HepG2 (cell line): ENCODE measurements around the gene PRKAR1B. TPM values are rescaled to one million over a fixed set of nuclear protein-coding genes. Genes with fewer than 3 reads are reported as not detected.

Experiments used
- CHD4 ChIP-seq: fragments of 200-600 bp; sonication (generic); IDR thresholded peaks from 2 replicates; pipeline ENCODE4 v1.7.0; 2017; ENCODE audit warnings: mild to moderate bottlenecking, low read length, borderline replicate concordance
- FOSL2 ChIP-seq: sonication (generic); formaldehyde crosslinking; IDR thresholded peaks from 2 replicates; pipeline ENCODE4 v1.4.0; 2020; ENCODE audit warnings: missing genetic modification reagents
- KLF12 ChIP-seq: sonication (generic); formaldehyde crosslinking; IDR thresholded peaks from 2 replicates; pipeline ENCODE4 v1.4.0; 2020; ENCODE audit warnings: missing genetic modification reagents, borderline replicate concordance
- ZBTB26 ChIP-seq: IDR thresholded peaks from 2 replicates; pipeline ENCODE4 v1.6.1; 2016; ENCODE audit warnings: missing compliant biosample characterization, missing genetic modification reagents, borderline replicate concordance
- ZFP37 ChIP-seq: sonication (generic); formaldehyde crosslinking; IDR thresholded peaks from 2 replicates; pipeline ENCODE4 v1.4.0; 2020; ENCODE audit warnings: missing genetic modification reagents, borderline replicate concordance
- ZNF263 ChIP-seq: sonication (generic); formaldehyde crosslinking; IDR thresholded peaks from 2 replicates; pipeline ENCODE4 v1.4.0; 2020; ENCODE audit warnings: missing genetic modification reagents
- ZNF3 ChIP-seq: IDR thresholded peaks from 2 replicates; pipeline ENCODE4 v1.7.0; 2017; ENCODE audit warnings: inconsistent platforms
- ZNF383 ChIP-seq: sonication (generic); formaldehyde crosslinking; IDR thresholded peaks from 2 replicates; pipeline ENCODE4 v1.4.0; 2020; ENCODE audit warnings: missing genetic modification reagents, mild to moderate bottlenecking, borderline replicate concordance
- ZNF598 ChIP-seq: sonication (generic); formaldehyde crosslinking; IDR thresholded peaks from 2 replicates; pipeline ENCODE4 v1.5.1; 2020; ENCODE audit warnings: mild to moderate bottlenecking, missing genetic modification reagents, borderline replicate concordance
- polyA plus RNA-seq, 8 experiments: library from polyadenylated mRNA; depleted of rRNA in 3 of 8; stranded (reverse) in 7 of 8; unstranded in 1 of 8; fragments of >200 nt; fragmentation: Illumina TruSeq in 4 of 8; extraction: Trizol in 4 of 8; gene quantifications; 2 replicates each; pipeline versions ENCODE4 v1.2.1 to v1.2.3, GENCODE V29; 2011 to 2016; ENCODE audit warnings: low read depth in 4 of 8, missing spikeins in 1 of 8, mixed read lengths in 1 of 8; ENCODE audit not compliant: insufficient read depth in 1 of 8
- total RNA-seq, 5 experiments: library from RNA; depleted of rRNA; stranded (reverse); fragments of >200 nt; fragmentation: Illumina TruSeq; extraction: Trizol; gene quantifications; 2 replicates each; pipeline ENCODE4 v1.2.3, GENCODE V29; 2016; ENCODE audit warnings: low read depth in 1 of 5
- TF ChIP-seq, protein P1 (sequence below): sonication (generic); formaldehyde crosslinking; IDR thresholded peaks from 2 replicates; pipeline ENCODE4 v1.5.1; 2020; ENCODE audit warnings: mild to moderate bottlenecking, missing genetic modification reagents, moderate library complexity
- TF ChIP-seq, protein P2 (sequence below): sonication (generic); formaldehyde crosslinking; conservative IDR thresholded peaks from 2 replicates; pipeline ENCODE4 v1.4.0; 2020; ENCODE audit warnings: mild to moderate bottlenecking, missing genetic modification reagents, moderate library complexity
- TF ChIP-seq, protein P3 (sequence below): sonication (generic); formaldehyde crosslinking; IDR thresholded peaks from 2 replicates; pipeline ENCODE4 v1.5.0; 2020; ENCODE audit warnings: mild to moderate bottlenecking, missing genetic modification reagents, borderline replicate concordance
- TF ChIP-seq, protein P4 (sequence below): sonication (generic); formaldehyde crosslinking; IDR thresholded peaks from 2 replicates; pipeline ENCODE4 v1.4.0; 2020; ENCODE audit warnings: missing genetic modification reagents, borderline replicate concordance

PRKAR1B gene
- total and polyA plus RNA-seq, 2 of the 13 experiments (the other 11 are each of a cell fraction or from before 2014, with no cell fraction given): 7.9 to 28.2 TPM

GRCh38 chr7:537911-538634 is 189.0 kb downstream of the PRKAR1B start (continued):
- TF ChIP-seq, protein P1, sequence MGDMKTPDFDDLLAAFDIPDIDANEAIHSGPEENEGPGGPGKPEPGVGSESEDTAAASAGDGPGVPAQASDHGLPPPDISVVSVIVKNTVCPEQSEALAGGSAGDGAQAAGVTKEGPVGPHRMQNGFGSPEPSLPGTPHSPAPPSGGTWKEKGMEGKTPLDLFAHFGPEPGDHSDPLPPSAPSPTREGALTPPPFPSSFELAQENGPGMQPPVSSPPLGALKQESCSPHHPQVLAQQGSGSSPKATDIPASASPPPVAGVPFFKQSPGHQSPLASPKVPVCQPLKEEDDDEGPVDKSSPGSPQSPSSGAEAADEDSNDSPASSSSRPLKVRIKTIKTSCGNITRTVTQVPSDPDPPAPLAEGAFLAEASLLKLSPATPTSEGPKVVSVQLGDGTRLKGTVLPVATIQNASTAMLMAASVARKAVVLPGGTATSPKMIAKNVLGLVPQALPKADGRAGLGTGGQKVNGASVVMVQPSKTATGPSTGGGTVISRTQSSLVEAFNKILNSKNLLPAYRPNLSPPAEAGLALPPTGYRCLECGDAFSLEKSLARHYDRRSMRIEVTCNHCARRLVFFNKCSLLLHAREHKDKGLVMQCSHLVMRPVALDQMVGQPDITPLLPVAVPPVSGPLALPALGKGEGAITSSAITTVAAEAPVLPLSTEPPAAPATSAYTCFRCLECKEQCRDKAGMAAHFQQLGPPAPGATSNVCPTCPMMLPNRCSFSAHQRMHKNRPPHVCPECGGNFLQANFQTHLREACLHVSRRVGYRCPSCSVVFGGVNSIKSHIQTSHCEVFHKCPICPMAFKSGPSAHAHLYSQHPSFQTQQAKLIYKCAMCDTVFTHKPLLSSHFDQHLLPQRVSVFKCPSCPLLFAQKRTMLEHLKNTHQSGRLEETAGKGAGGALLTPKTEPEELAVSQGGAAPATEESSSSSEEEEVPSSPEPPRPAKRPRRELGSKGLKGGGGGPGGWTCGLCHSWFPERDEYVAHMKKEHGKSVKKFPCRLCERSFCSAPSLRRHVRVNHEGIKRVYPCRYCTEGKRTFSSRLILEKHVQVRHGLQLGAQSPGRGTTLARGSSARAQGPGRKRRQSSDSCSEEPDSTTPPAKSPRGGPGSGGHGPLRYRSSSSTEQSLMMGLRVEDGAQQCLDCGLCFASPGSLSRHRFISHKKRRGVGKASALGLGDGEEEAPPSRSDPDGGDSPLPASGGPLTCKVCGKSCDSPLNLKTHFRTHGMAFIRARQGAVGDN (CRISPR knock-in tag): peak; percentile 43
- TF ChIP-seq, protein P2, sequence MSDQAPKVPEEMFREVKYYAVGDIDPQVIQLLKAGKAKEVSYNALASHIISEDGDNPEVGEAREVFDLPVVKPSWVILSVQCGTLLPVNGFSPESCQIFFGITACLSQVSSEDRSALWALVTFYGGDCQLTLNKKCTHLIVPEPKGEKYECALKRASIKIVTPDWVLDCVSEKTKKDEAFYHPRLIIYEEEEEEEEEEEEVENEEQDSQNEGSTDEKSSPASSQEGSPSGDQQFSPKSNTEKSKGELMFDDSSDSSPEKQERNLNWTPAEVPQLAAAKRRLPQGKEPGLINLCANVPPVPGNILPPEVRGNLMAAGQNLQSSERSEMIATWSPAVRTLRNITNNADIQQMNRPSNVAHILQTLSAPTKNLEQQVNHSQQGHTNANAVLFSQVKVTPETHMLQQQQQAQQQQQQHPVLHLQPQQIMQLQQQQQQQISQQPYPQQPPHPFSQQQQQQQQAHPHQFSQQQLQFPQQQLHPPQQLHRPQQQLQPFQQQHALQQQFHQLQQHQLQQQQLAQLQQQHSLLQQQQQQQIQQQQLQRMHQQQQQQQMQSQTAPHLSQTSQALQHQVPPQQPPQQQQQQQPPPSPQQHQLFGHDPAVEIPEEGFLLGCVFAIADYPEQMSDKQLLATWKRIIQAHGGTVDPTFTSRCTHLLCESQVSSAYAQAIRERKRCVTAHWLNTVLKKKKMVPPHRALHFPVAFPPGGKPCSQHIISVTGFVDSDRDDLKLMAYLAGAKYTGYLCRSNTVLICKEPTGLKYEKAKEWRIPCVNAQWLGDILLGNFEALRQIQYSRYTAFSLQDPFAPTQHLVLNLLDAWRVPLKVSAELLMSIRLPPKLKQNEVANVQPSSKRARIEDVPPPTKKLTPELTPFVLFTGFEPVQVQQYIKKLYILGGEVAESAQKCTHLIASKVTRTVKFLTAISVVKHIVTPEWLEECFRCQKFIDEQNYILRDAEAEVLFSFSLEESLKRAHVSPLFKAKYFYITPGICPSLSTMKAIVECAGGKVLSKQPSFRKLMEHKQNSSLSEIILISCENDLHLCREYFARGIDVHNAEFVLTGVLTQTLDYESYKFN (CRISPR knock-in tag): peak; percentile 40
- TF ChIP-seq, protein P3, sequence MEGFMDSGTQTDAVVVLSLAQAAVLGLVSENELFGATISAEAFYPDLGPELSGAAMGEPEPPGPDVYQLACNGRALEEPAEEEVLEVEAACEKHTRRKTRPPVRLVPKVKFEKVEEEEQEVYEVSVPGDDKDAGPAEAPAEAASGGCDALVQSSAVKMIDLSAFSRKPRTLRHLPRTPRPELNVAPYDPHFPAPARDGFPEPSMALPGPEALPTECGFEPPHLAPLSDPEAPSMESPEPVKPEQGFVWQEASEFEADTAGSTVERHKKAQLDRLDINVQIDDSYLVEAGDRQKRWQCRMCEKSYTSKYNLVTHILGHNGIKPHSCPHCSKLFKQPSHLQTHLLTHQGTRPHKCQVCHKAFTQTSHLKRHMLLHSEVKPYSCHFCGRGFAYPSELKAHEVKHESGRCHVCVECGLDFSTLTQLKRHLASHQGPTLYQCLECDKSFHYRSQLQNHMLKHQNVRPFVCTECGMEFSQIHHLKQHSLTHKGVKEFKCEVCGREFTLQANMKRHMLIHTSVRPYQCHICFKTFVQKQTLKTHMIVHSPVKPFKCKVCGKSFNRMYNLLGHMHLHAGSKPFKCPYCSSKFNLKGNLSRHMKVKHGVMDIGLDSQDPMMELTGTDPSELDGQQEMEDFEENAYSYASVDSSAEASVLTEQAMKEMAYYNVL (CRISPR knock-in tag): peak; percentile 44; the same call in 1 of the 2 replicates
- TF ChIP-seq ZNF383: no peak
- TF ChIP-seq ZNF263 (CRISPR knock-in tag): peak; percentile 58; the same call in 1 of the 2 replicates
- peak; percentile 93 for TF ChIP-seq FOSL2 (CRISPR knock-in tag)
- TF ChIP-seq CHD4: no peak
- TF ChIP-seq, protein P4, sequence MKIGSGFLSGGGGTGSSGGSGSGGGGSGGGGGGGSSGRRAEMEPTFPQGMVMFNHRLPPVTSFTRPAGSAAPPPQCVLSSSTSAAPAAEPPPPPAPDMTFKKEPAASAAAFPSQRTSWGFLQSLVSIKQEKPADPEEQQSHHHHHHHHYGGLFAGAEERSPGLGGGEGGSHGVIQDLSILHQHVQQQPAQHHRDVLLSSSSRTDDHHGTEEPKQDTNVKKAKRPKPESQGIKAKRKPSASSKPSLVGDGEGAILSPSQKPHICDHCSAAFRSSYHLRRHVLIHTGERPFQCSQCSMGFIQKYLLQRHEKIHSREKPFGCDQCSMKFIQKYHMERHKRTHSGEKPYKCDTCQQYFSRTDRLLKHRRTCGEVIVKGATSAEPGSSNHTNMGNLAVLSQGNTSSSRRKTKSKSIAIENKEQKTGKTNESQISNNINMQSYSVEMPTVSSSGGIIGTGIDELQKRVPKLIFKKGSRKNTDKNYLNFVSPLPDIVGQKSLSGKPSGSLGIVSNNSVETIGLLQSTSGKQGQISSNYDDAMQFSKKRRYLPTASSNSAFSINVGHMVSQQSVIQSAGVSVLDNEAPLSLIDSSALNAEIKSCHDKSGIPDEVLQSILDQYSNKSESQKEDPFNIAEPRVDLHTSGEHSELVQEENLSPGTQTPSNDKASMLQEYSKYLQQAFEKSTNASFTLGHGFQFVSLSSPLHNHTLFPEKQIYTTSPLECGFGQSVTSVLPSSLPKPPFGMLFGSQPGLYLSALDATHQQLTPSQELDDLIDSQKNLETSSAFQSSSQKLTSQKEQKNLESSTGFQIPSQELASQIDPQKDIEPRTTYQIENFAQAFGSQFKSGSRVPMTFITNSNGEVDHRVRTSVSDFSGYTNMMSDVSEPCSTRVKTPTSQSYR (CRISPR knock-in tag): 0 out of 2 replicates have a peak, but pooled peaks have one; percentile 40
- TF ChIP-seq ZBTB26 (CRISPR knock-in tag): peak; percentile 14; the same call in 1 of the 2 replicates
- no peak for TF ChIP-seq ZNF3 (CRISPR knock-in tag)
- TF ChIP-seq ZNF598 (CRISPR knock-in tag): no peak
- TF ChIP-seq ZFP37 (CRISPR knock-in tag): peak; percentile 26; the same call in 1 of the 2 replicates
- 0 out of 2 replicates have a peak, but pooled peaks have one; percentile 29 for TF ChIP-seq KLF12 (CRISPR knock-in tag)
